ENCODE data around the gene CALN1.
"Not testable (repeated sequence)": the region's sequence is repeated elsewhere in the genome, so short reads cannot be mapped to it uniquely, and the experiment has no call there.

Gene CALN1

GRCh38 chr7:72412121-72412618 is at the start of gene CALN1:
Gene CALN1, minus strand, starts transcription at chr7:72412338.
- in situ Hi-C loops (cut with MboI; ENCODE audit: low sequenced_read_pairs): not testable (repeated sequence)

GRCh38 chr7:72453471-72453870 is 41.3 kb upstream of the CALN1 start:
- in situ Hi-C loops (cut with MboI; ENCODE audit: low sequenced_read_pairs): no loop called here

DNA sequence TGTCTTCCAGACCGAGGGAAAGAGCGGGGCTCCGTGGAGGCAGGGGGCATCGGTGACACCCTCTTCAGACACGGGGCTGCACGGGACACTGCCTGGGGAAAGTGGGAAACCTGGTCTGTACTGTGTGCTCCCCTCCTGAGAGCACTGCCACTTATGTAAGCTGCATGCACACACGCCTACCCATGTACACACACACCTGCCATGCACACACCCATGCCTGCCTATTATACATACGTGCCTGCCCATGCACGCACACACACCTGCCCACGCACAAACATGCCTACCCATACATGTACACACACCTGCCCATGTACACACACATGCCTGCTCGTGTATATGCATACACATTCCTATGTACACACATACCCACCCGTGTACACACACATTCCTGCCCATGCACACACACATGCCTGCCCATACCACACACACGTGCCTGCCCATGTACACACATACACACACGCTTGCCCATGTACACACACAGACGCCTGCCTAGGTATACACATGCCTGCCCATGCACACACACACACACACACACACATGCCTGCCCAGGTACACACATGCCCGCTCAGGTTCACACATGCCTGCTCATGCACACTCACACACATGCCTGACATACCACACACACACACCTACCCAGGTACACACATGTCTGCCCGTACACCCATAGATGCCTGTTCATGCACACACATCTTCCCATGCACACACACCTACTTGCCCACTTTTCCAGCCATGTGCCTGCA is 35.5 kb upstream of the CALN1 start:
- in situ Hi-C loops (cut with MboI; ENCODE audit: low sequenced_read_pairs): no loop called here

GRCh38 chr7:72446591-72447462 is 34.7 kb upstream of the CALN1 start:
- in situ Hi-C loops (cut with MboI; ENCODE audit: low sequenced_read_pairs): no loop called here

- in situ Hi-C loops (cut with MboI; ENCODE audit: low sequenced_read_pairs): no loop called here
These were observed 34.0 kb upstream of the CALN1 start for GRCh38 chr7:72446131-72446530.

DNA sequence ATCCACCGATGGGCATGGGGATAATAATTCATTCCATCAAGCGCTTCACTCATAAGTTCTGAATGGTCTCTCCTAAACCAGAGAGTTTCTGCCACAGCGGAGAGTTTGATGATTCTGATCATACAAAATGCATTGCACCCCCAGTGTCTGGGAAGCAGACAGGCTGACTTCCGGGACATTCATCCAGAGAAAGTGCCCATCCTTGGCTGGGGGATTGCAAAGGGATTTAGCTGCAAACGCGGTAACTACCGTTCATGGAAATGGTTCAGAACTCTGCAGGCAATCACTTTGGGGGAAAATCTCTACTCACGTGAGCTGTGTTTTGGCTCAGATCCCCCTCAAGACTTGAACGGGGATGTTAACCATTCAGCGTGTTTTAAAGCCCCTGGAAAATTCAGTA is 33.4 kb upstream of the CALN1 start:
- in situ Hi-C loops (cut with MboI; ENCODE audit: low sequenced_read_pairs): no loop called here

DNA sequence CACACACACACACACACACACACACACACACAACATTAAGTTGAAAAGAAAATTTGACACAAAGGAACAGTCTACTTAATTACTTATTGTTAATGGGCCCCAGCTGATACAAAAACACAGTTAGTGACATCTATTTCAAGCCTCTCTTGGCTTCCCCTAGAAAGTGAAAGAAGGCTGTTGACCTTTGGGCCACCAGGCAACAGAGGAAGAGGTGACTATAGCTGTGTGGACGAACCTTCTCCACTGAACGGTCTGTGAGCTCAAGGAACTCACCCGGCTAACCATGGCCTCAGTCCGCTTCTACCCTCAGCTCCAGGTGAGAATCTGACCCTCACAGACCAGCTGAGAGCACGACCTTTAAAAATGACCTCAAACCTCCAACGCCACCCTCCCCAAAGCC is 32.9 kb upstream of the CALN1 start:
- in situ Hi-C loops (cut with MboI; ENCODE audit: low sequenced_read_pairs): no loop called here

- in situ Hi-C loops (cut with MboI; ENCODE audit: low sequenced_read_pairs): no loop called here
These were observed 32.1 kb upstream of the CALN1 start for GRCh38 chr7:72444026-72444776.

DNA sequence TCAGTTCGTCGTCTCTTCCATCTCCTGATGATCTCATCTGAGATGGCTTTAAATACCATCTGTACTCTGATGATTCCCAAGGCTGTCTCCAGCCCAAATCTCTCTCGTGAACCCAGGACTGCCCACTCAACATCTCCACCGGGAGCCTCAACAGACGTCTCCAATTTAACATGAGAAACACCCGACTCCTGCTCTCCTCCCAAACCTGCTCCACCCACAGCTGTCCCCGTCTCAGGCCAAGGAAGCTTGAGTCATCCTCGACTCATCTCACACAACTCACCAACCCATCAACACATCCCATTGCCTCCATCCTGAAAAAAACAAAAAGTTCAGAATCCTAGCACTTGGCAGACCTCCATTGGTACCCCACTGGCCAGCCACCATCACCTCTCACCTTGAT is 29.7 kb upstream of the CALN1 start:
- in situ Hi-C loops (cut with MboI; ENCODE audit: low sequenced_read_pairs): no loop called here

GRCh38 chr7:72438491-72438890 is 26.4 kb upstream of the CALN1 start:
- in situ Hi-C loops (cut with MboI; ENCODE audit: low sequenced_read_pairs): no loop called here

- in situ Hi-C loops (cut with MboI; ENCODE audit: low sequenced_read_pairs): no loop called here
These were observed 25.5 kb upstream of the CALN1 start for GRCh38 chr7:72437610-72438009.

DNA sequence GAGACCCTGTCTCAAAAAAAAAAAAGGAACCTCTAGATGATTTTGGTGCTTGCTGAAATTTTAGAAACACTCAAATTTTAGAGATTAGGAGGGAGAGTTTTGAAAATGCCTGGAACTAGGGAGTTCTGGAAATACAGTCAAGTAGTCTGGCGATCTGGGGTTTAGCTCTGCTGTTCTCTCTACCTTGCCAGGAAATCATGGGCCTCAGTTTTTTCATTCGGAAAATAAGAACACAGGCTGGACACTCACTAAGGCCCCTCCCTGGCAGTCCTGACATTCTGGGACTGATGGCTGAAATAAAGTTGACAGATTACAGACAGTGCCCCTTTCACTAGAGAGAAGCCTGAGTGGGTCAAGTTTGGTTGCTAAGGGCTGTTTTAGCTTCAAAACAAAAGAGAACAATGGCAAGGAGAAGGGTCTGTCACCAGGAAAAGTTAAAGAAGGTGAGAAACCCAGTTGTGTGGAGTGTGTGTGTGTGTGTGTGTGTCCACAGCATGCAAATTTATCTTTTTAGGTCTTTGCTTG is 25.0 kb upstream of the CALN1 start:
- in situ Hi-C loops (cut with MboI; ENCODE audit: low sequenced_read_pairs): no loop called here

GRCh38 chr7:72435925-72436480 is 23.9 kb upstream of the CALN1 start:
- in situ Hi-C loops (cut with MboI; ENCODE audit: low sequenced_read_pairs): no loop called here

- in situ Hi-C loops (cut with MboI; ENCODE audit: low sequenced_read_pairs): no loop called here
These were observed 23.2 kb upstream of the CALN1 start for GRCh38 chr7:72435366-72435765.

GRCh38 chr7:72430531-72430930 is 18.4 kb upstream of the CALN1 start:
- in situ Hi-C loops (cut with MboI; ENCODE audit: low sequenced_read_pairs): no loop called here

DNA sequence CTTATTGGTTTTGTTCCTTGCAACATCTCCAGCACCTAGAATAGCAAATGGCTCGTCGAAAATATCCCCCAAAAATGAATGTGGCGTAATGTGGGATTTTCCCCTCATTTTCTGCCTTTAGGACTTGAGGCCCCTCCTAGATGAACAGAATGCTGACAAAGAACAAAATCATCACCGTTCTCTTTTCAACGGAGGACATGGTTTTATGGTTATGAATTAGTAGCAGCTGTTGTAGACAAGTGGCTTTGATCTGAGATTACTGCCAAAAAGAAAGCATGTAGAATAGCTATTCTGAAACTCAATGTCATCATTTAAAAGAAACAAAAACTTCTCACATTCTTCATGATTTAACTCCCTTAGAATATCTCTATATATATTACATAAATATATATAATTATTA is 17.2 kb upstream of the CALN1 start:
- in situ Hi-C loops (cut with MboI; ENCODE audit: low sequenced_read_pairs): no loop called here

- in situ Hi-C loops (cut with MboI; ENCODE audit: low sequenced_read_pairs): no loop called here
These were observed 4.7 kb upstream of the CALN1 start for GRCh38 chr7:72416846-72417245.

- in situ Hi-C loops (cut with MboI; ENCODE audit: low sequenced_read_pairs): no loop called here
These were observed 3.4 kb upstream of the CALN1 start for GRCh38 chr7:72415586-72415985.

GRCh38 chr7:72413886-72414285 is 1.7 kb upstream of the CALN1 start:
- in situ Hi-C loops (cut with MboI; ENCODE audit: low sequenced_read_pairs): no loop called here

DNA sequence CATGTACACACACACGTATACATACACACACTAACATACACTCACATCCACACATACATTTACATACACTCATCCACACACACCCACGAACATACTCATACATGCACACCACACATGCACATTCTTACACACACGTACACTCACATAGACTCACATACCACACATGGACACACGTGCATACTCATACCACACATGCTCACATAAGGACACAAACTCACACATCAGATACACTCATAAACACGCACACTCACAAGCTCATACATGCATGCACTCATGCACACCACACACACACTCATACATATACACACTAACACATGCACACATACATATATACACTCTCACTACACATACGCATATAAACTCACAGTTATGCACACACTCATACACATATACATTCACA is 1.2 kb upstream of the CALN1 start:
- in situ Hi-C loops (cut with MboI; ENCODE audit: low sequenced_read_pairs): no loop called here

DNA sequence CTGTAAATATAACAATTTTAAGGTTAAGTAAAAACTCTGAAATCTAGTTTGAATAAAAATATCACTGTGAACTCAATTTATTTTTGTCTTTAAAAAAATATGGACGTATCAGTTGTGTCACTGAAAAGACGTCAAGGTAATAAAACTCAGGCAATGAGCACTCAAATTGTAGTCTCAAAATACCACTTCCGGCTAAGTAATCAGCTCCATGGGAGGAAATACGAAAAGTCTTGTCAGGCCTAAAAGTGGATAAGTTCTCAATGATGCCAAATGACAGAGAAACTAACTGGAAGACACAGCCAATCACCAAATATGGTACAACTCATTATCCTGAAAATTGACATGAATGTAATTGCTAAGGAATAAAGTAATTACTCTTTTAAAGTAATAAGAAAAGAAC is 719 bp downstream of the CALN1 start:
- in situ Hi-C loops (cut with MboI; ENCODE audit: low sequenced_read_pairs): no loop called here
